D721Med (cell line): ENCODE data around the gene ADCY1.

Source experiments
- DNase-seq: peaks from one replicate; pipeline ENCODE4 v3.0.0; 2011; ENCODE audit warnings: low spot score; ENCODE audit not compliant: insufficient read length
- FAIRE-seq: peaks from 2 replicates; lab custom pipeline; 2011; peaks lifted over from hg19 to GRCh38; lab: Jason Lieb, UNC
- TF ChIP-seq, protein P1 (sequence below): IDR thresholded peaks from 2 replicates; pipeline ENCODE4 v1.5.1; 2012; ENCODE audit warnings: mild to moderate bottlenecking, control low read depth; ENCODE audit not compliant: insufficient read depth; ENCODE audit errors: missing control alignments

Gene ADCY1

DNA sequence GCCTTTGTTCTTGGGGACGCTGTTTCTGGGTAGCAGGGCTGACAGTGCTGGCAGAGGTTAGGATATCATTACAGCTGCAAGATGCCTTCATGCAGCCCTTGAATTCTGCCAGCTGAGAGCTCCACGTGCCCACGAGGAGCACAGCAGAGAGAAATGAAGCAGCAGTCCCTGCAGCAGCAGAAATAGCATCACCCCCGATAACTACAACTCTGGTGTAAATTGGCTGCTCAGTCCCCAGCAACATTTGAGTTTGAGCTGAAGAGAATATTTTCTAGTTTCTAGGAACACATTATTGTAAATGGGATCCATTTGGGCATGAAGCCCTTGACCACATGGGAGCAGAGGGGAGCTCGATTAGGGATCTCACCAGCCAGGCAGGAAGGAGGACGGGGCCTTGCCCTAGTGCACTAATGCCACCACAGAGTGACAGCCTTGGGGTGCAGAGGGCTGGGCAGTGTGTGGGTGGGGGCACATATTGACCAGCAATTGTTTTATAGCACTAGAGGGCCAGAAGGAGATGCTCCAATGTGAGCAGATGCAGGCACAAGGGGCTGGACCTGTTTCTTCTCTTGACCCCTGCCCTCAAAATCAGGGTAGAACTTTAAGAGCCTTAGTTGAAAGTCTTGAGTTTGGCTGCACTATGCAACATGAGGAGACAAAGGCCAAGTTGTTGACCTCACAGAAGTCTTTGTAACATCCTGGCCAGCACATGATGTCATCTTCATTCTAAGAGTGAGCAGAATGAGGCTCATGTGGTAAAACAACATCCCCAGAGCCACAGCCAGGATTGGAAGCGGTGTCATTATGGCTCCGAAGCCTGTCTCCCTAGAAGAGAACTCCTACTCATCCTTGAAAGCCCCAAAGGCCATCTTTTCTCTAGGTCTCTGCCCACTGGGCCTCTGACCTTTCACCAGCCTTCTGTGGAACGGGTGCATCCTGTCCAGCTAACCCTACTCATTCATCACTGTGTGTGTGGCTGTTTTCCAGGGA is 52.6 kb downstream of the ADCY1 start:
- FAIRE-seq = no peak
- no peak for DNase-seq

DNA sequence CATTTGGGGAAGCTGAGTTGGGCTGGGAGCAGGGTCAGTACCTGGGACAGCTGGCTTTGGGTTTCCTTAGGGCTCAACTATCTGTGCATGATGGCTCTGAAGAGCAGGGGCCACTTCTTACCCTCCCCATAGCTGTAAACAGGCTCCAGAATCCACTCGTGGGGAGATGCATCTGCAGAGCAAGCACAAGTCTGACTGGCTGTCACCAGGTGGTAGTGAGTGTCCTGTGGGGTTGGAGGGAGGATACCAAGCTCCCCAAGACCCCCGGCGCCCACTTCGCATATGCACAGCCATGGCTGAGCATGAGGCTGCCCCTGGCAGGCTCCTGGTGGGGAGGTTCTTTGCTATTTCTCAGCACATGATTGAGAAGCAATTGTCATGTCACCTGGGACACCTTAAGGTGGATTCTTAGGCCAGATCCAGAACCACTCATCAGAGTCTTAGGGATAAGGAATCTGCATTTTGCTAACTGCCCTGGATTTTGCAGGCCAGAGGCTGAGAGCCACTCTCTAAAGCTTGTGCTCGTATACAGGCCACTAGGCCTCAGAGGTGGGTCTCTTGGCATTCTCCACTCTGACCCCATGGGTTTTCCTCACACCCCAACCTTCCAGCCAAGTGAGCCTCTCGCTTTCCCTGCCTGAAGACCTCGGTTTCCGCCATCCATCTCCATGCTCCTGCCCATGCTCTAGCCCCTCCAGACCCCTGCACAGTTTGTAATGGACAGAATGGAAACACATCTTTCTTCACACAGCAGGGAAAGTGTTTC is 53.7 kb downstream of the ADCY1 start:
- TF ChIP-seq, protein P1, sequence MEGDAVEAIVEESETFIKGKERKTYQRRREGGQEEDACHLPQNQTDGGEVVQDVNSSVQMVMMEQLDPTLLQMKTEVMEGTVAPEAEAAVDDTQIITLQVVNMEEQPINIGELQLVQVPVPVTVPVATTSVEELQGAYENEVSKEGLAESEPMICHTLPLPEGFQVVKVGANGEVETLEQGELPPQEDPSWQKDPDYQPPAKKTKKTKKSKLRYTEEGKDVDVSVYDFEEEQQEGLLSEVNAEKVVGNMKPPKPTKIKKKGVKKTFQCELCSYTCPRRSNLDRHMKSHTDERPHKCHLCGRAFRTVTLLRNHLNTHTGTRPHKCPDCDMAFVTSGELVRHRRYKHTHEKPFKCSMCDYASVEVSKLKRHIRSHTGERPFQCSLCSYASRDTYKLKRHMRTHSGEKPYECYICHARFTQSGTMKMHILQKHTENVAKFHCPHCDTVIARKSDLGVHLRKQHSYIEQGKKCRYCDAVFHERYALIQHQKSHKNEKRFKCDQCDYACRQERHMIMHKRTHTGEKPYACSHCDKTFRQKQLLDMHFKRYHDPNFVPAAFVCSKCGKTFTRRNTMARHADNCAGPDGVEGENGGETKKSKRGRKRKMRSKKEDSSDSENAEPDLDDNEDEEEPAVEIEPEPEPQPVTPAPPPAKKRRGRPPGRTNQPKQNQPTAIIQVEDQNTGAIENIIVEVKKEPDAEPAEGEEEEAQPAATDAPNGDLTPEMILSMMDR = no peak
- DNase-seq (no peak), FAIRE-seq (no peak)

More for the DNA sequence above, 52.6 kb downstream of the ADCY1 start:
- TF ChIP-seq, protein P1 = no peak

DNA sequence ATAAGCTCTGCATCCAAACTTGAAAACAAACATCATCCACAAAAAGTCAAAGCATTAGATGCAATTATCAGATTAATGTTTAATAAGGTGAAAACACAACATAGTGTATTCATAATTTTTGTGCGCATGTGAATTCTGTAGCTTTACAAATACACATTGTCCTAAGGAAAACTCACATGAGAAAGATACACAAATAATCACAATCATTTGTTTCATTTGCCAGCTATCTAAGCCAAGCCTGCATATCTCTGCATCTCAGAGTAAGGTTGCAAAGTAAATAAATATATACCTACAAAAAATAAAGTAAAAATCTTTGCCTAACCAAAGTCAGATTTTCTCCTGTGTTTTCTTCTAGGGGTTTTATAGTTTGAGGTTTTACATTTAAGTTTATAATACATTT is 57.4 kb downstream of the ADCY1 start:
- DNase-seq (no peak), FAIRE-seq (no peak)
- TF ChIP-seq, protein P1 = no peak

DNA sequence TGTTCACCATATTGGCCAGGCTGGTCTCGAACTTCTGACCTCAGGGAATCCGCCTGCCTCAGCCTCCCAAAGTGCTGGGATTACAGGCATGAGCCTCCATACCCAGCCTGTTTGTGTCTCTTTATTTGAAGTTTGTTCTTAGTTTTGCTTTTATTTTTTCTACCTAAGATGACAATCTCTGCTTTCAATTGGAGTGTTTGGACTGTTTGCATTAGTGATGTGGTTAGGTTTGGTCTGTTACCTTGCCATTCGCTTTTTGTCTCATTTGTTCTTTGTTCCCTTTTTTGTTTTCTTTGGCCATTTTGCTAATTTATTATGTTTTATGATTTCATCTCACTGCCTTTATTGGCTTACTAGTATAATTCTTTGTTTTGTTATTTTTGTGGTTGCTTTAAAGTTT is 62.6 kb downstream of the ADCY1 start:
- no peak for DNase-seq
- FAIRE-seq = no peak
- TF ChIP-seq, protein P1 = no peak

DNA sequence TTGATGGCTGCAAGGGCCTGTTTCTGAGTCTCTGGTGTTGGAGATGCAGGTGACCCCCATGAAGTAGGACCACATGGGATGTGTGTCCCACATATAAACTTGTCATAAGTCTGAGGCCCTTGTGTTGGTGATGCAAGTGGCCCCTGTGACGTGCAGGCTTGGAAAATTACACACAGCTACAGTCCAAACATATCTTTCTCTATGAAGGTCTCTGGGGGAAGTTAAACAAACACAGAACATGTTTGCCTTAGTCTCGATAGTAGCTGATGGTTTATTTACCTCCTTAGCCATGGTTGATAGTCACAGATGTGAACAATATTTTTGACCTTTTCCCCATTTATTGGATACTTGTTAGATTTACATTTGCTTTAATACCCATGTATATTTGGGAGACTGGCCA is 64.7 kb downstream of the ADCY1 start:
- TF ChIP-seq, protein P1 = no peak
- FAIRE-seq (no peak), DNase-seq (no peak)

DNA sequence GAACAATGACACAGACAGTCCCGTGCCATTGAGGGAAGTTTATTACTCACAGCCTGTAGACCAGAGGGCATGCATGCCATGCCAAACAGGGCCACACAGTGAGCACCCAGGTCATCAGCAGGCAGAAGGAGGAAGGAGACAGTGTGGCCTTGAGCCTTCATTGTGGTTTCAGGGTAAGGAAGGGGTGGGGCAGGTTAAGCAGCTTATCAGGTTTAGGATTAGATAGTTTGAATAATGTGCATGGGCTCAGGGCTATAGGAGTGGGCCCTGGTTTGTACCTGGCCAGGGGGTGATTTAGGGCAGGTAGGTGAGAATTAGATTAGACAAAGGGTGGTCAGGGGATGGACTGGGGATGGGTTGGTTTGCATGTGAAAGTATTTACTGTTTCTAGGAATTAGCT is 67.9 kb downstream of the ADCY1 start:
- FAIRE-seq (no peak), DNase-seq (peak; percentile 42)
- TF ChIP-seq, protein P1 = no peak
